SK-N-MC (cell line): ENCODE data around the gene FLT3LG.
A peak's percentile ranks its signal among the peaks of the same experiment; 100 is the strongest.

Experiments used
- DNase-seq: peaks from one replicate; pipeline ENCODE4 v3.0.0-alpha.2; 2011; ENCODE audit warnings: low read depth, low spot score
- H3K27ac ChIP-seq: fragments of 200-600 bp; sonication (generic); 2 replicates; pipeline ENCODE4 v1.5.1; 2016; ENCODE audit warnings: mixed run types
- H3K36me3 ChIP-seq: fragments of 200-600 bp; sonication (generic); 2 replicates; pipeline ENCODE4 v1.6.1; 2017; ENCODE audit warnings: antibody characterized with exemption, low read length, mixed read lengths; ENCODE audit not compliant: insufficient read depth
- H3K4me3 ChIP-seq: fragments of 200-600 bp; sonication (generic); 2 replicates; pipeline ENCODE4 v1.5.1; 2016
- H3K9ac ChIP-seq: fragments of 200-600 bp; sonication (generic); 2 replicates; pipeline ENCODE4 v1.8.0; 2017; ENCODE audit warnings: mixed run types, mixed read lengths; ENCODE audit not compliant: insufficient read length
- H3K9me3 ChIP-seq: fragments of 200-600 bp; sonication (generic); 2 replicates; pipeline ENCODE4 v1.6.1; 2017; ENCODE audit warnings: low read depth, mild to moderate bottlenecking, antibody characterized with exemption, low read length, moderate library complexity, mixed read lengths
- EZH2 ChIP-seq: fragments of 200-600 bp; sonication (generic); IDR thresholded peaks from one replicate; pipeline ENCODE4 v1.6.1; 2017; ENCODE audit warnings: antibody characterized with exemption
- FOXP2 ChIP-seq: optimal IDR thresholded peaks from 2 replicates; pipeline ENCODE3; 2011; ENCODE audit warnings: mild to moderate bottlenecking, moderate library complexity; ENCODE audit not compliant: insufficient read depth; ENCODE audit errors: extremely low read length, control extremely low read depth
- POLR2AphosphoS5 ChIP-seq: IDR thresholded peaks from 2 replicates; pipeline ENCODE4 v1.6.1; 2012; ENCODE audit warnings: mild to moderate bottlenecking, low read depth, low read length, borderline replicate concordance

FLT3LG gene

GRCh38 chr19:49496574-49497008, 22.6 kb downstream of the FLT3LG start:
- no peaks in the 10 kb centered on the region for H3K9me3 ChIP-seq
- no peak for TF ChIP-seq POLR2AphosphoS5
- H3K9ac ChIP-seq, result peak overlapping the region; percentile 100
- H3K4me3 ChIP-seq, result peak overlapping the region; percentile 100
- H3K36me3 ChIP-seq, result peaks cover 58% of the 10 kb centered on the region
- DNase-seq, result no peak
- H3K27ac ChIP-seq, result peak overlapping the region; percentile 99

DNA sequence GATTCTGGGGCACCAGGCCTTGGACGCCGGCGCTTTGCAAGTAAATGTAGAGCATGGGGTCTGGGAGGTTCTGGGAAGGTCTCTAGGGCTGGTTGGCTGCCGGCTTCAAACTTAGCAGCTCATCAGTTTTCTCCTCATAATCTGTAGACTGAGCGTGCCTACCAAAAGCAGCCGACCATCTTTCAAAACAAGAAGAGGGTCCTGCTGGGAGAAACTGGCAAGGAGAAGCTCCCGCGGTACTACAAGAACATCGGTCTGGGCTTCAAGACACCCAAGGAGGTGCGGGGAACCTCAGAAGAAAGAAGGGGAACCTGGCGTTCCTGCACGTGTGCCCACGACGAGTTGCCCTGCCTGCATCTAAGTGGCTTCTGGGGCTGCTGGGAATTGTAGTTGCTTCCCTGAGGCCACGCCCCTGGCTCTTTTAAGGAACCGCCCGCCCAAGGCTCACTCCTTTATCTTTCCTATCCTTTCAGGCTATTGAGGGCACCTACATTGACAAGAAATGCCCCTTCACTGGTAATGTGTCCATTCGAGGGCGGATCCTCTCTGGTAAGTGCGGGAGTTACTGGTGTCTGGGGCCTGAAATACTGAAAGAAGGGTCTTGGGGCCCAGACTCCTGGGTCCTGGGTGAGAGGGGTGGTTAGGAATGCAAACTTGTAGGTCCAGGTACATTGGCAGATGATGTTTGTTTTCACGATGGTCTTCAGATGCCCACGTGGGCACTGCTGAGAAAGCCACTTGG, 23.2 kb downstream of the FLT3LG start:
- Histone ChIP-seq H3K9ac (peak overlapping the region; percentile 100), H3K4me3 (peak overlapping the region; percentile 100), H3K27ac (peak overlapping the region; percentile 99), H3K9me3 (no peaks in the 10 kb centered on the region), H3K36me3 (peaks cover 52% of the 10 kb centered on the region)
- no peak for TF ChIP-seq EZH2
- no peak for TF ChIP-seq FOXP2
- TF ChIP-seq POLR2AphosphoS5, result peak; percentile 59; the same call in 1 of the 2 replicates
- no peak for DNase-seq

DNA sequence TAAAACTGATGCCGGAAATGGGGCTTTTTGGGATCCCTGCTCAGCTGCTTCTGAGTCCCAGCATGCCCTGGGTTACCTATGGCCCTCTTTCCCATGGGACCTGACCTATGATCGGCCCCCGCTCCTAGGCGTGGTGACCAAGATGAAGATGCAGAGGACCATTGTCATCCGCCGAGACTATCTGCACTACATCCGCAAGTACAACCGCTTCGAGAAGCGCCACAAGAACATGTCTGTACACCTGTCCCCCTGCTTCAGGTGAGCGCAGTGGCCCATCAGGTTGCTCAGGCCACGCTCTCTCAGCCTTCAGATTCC, 23.7 kb downstream of the FLT3LG start:
- Histone ChIP-seq H3K36me3 (peaks cover 47% of the 10 kb centered on the region), H3K9me3 (no peaks in the 10 kb centered on the region), H3K9ac (peak overlapping the region; percentile 100), H3K27ac (peak overlapping the region; percentile 99), H3K4me3 (peak overlapping the region; percentile 100)
- no peak for DNase-seq
- TF ChIP-seq FOXP2 (no peak), POLR2AphosphoS5 (no peak), EZH2 (no peak)

DNA sequence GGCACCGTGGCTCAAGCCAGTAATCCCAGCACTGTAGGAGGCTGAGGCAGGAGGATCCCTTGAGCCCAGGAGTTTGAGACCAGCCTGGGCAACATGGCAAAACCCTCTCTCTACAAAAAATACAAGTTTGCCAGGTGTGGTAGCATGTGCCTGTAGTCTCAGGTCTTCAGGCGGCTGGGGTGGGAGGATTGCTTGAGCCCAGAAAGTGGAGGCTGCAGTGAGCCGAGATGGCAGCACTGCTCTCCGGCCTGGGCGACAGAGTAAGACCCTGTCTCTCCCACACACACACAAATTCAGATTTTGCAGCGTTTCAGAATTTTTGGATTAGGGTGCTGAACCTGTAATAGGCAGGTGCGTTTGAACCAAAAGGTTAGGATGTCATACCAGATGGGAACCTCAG, 24.5 kb downstream of the FLT3LG start:
- Histone ChIP-seq H3K4me3 (peak overlapping the region; percentile 100), H3K36me3 (peaks cover 40% of the 10 kb centered on the region), H3K9ac (peak overlapping the region; percentile 100), H3K27ac (peak overlapping the region; percentile 70), H3K9me3 (no peaks in the 10 kb centered on the region)
- no peak for TF ChIP-seq FOXP2
- TF ChIP-seq POLR2AphosphoS5, result no peak
- no peak for TF ChIP-seq EZH2
- DNase-seq, result no peak

DNA sequence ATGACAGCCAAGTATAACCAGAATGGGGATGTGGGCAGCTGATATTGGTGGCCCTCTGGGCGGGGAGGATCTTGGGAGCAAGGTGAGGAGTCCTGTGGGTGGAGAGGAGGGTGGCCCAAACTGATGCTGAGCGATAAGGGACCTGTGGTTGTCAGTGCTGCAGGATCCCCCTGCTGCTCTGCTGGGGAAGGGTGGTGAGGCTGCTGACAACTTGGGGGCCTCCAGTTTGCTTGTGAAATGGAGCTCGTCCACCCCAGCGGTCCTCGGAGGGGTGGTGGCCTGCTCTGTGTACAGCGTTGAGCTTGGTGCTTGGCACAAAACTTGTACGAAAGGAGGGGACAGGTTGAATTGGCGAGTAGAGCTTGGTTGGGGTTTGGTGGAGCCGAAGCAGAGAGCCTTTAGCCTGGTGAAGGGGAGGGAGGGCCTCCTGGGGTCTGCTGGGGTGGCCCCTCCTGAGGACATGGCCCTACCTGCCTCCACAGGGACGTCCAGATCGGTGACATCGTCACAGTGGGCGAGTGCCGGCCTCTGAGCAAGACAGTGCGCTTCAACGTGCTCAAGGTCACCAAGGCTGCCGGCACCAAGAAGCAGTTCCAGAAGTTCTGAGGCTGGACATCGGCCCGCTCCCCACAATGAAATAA, 25.1 kb downstream of the FLT3LG start:
- DNase-seq, result no peak
- no peak for TF ChIP-seq EZH2
- no peak for TF ChIP-seq FOXP2
- TF ChIP-seq POLR2AphosphoS5, result no peak
- H3K4me3 ChIP-seq, result peak overlapping the region; percentile 100
- H3K36me3 ChIP-seq, result peaks cover 40% of the 10 kb centered on the region
- H3K9me3 ChIP-seq, result no peaks in the 10 kb centered on the region
- peak overlapping the region; percentile 70 for H3K27ac ChIP-seq
- H3K9ac ChIP-seq, result peak overlapping the region; percentile 100

- Histone ChIP-seq H3K9me3 (no peaks in the 10 kb centered on the region), H3K4me3 (no peak overlapping the region), H3K36me3 (peaks cover 23% of the 10 kb centered on the region), H3K9ac (no peak overlapping the region), H3K27ac (peak overlapping the region; percentile 83)
- TF ChIP-seq FOXP2 (peak; percentile 40), EZH2 (no peak), POLR2AphosphoS5 (no peak)
- peak; percentile 66 for DNase-seq
These were observed 29.0 kb downstream of the FLT3LG start for GRCh38 chr19:49502866-49503581.

DNA sequence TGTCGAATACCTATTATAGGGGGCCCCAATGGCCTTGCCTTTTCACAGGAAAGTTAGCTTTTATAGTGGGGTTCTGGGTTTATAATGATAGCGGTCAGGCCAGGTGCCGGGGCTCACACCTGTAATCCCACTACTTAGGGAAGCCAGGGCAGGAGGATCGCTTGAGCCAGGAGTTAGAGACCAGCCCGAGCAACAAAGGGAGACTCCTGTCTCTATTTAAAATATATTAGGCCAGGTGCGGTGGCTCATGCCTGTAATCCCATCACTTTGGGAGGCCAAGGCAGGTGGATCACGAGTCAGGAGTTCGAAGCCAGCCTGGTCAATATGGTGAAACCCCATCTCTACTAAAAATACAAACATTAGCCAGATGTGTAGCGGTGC, 29.6 kb downstream of the FLT3LG start:
- DNase-seq, result no peak
- Histone ChIP-seq H3K36me3 (peaks cover 18% of the 10 kb centered on the region), H3K9me3 (no peaks in the 10 kb centered on the region), H3K4me3 (no peak overlapping the region), H3K9ac (no peak overlapping the region), H3K27ac (peak overlapping the region; percentile 83)
- TF ChIP-seq EZH2 (no peak), FOXP2 (no peak), POLR2AphosphoS5 (no peak)

GRCh38 chr19:49506575-49507105, 32.6 kb downstream of the FLT3LG start:
- DNase-seq, result no peak
- Histone ChIP-seq H3K27ac (peak overlapping the region; percentile 100), H3K9ac (no peak overlapping the region)

More at GRCh38 chr19:49506575-49507105, 32.6 kb downstream of the FLT3LG start:
- no peaks in the 10 kb centered on the region for H3K9me3 ChIP-seq
- no peak for TF ChIP-seq FOXP2
- TF ChIP-seq EZH2, result no peak
- no peak for TF ChIP-seq POLR2AphosphoS5
- H3K4me3 ChIP-seq, result peak overlapping the region; percentile 3; the same call in 1 of the 2 replicates
- H3K36me3 ChIP-seq, result no peaks in the 10 kb centered on the region
